CD4-positive, alpha-beta memory T cell (primary cell): Measurements from ENCODE around the gene PTPRU. TPM values are rescaled to one million over a fixed set of nuclear protein-coding genes. Genes with fewer than 3 reads are reported as not detected.
"Not testable (repeated sequence)": the region's sequence is repeated elsewhere in the genome, so short reads cannot be mapped to it uniquely, and the experiment has no call there.

Experiments
- CTCF ChIA-PET: fragments of 350-600 bp; sonication (Branson Sonifier 250); formaldehyde crosslinking; loops from one replicate; lab custom pipeline; 2021; ENCODE audit warnings: inconsistent platforms; ENCODE audit not compliant: partially characterized antibody; lab: Charles Lee
- POLR2A ChIA-PET: fragments of 350-600 bp; sonication (Branson Sonifier 250); formaldehyde crosslinking; loops from one replicate; lab custom pipeline; 2021; ENCODE audit not compliant: partially characterized antibody; lab: Charles Lee
- DNase-seq, 5 donors: peaks; one replicate each; pipeline versions ENCODE4 v3.0.0 to v3.0.0-alpha.2; 2020 to 2022; ENCODE audit warnings: mixed read lengths in 1 of 5
- H3K27ac ChIP-seq: one replicate; pipeline ENCODE4 v1.7.0; 2013; ENCODE audit warnings: low read depth, low read length
- H3K27me3 ChIP-seq: 2 replicates; pipeline ENCODE4 v1.7.0; 2013; ENCODE audit warnings: mild to moderate bottlenecking, low read length, moderate library complexity; ENCODE audit not compliant: insufficient read depth
- H3K36me3 ChIP-seq: 2 replicates; pipeline ENCODE4 v1.7.0; 2013; ENCODE audit warnings: mild to moderate bottlenecking, low read length, moderate library complexity; ENCODE audit not compliant: insufficient read depth
- H3K4me1 ChIP-seq: 2 replicates; pipeline ENCODE4 v1.7.0; 2013; ENCODE audit warnings: mild to moderate bottlenecking, low read length, moderate library complexity; ENCODE audit not compliant: insufficient read depth
- H3K4me3 ChIP-seq, 2 donors: one replicate each; pipeline ENCODE4 v1.7.0; 2013; ENCODE audit warnings: low read length in 2 of 2, mild to moderate bottlenecking in 1 of 2
- H3K9me3 ChIP-seq, 2 donors: one replicate each; pipeline ENCODE4 v1.7.0; 2013; ENCODE audit warnings: low read length in 2 of 2, control low read depth in 1 of 2; ENCODE audit not compliant: control insufficient read depth in 1 of 2
- H3K27ac Mint-ChIP-seq, 7 donors: one replicate each; pipeline ENCODE4 v1.8.0; 2020 to 2021; ENCODE audit warnings: mixed read lengths in 7 of 7, mild to moderate bottlenecking in 6 of 7, inconsistent platforms in 3 of 7, moderate library complexity in 3 of 7
- H3K27me3 Mint-ChIP-seq, 2 donors: one replicate each; pipeline ENCODE4 v1.8.0; 2020 to 2021; ENCODE audit warnings: mixed read lengths in 2 of 2
- H3K36me3 Mint-ChIP-seq, 2 donors: one replicate each; pipeline ENCODE4 v1.8.0; 2020 to 2021; ENCODE audit warnings: mixed read lengths in 2 of 2, inconsistent platforms in 1 of 2, mild to moderate bottlenecking in 1 of 2
- H3K4me1 Mint-ChIP-seq, 4 donors: one replicate each; pipeline ENCODE4 v1.8.0; 2020 to 2021; ENCODE audit warnings: mixed read lengths in 4 of 4, mild to moderate bottlenecking in 1 of 4
- H3K4me3 Mint-ChIP-seq, 8 donors: one replicate each; pipeline ENCODE4 v1.8.0; 2020 to 2021; ENCODE audit warnings: mixed read lengths in 8 of 8, mild to moderate bottlenecking in 7 of 8, moderate library complexity in 6 of 8, inconsistent platforms in 3 of 8
- H3K9me3 Mint-ChIP-seq, 8 donors: one replicate each; pipeline ENCODE4 v1.8.0; 2020 to 2021; ENCODE audit warnings: mixed read lengths in 8 of 8, mild to moderate bottlenecking in 5 of 8, inconsistent platforms in 3 of 8, moderate library complexity in 1 of 8
- intact Hi-C: fragments of 100-400 bp; cut with micrococcal nuclease; formaldehyde crosslinking; loops from one replicate; pipeline ENCODE4 v1.15.1; 2023
- polyA plus RNA-seq, 2 donors: library from polyadenylated mRNA; unstranded; fragments of 300-500 nt; fragmentation: Illumina TruSeq; gene quantifications; one replicate each; pipeline ENCODE4 v1.2.3, GENCODE V29; 2021
- total RNA-seq, 2 experiments: library from RNA; stranded (reverse); gene quantifications; one replicate each; pipeline ENCODE4 v1.2.3, GENCODE V29; 2021

The PTPRU gene
- total and polyA plus RNA-seq, 4 experiments from 2014 or later = 0.38 TPM; not detected in 3

DNA sequence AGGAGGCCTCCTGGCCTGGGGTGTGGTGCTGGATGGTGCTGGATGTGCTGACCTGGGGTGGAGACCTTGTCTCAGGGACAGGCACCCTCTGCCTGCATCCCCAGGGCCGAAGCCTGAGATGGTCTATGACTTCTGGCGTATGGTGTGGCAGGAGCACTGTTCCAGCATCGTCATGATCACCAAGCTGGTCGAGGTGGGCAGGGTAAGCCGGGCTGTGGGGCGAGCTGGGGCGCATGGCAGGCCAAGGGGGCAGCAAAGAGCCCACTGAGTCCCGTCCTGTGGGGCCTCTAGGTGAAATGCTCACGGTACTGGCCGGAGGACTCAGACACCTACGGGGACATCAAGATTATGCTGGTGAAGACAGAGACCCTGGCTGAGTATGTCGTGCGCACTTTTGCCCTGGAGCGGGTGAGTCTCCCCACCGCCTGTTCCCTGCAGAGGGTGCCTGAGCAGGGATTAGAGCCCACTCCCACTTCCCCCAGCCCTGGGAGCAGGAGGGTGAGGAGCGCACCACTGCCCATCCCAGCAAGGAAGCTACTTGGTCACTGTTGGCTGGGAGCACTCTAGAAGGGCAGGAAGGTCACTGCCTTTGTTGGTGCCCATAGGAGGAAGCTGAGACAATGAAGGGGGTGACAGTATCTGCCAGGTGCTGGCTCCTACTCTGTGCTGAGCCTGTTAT is 75.2 kb downstream of the PTPRU start:
- no peak overlapping the region for H3K4me3 Mint-ChIP-seq
- H3K27ac Mint-ChIP-seq = no peak overlapping the region
- no peak for DNase-seq

DNA sequence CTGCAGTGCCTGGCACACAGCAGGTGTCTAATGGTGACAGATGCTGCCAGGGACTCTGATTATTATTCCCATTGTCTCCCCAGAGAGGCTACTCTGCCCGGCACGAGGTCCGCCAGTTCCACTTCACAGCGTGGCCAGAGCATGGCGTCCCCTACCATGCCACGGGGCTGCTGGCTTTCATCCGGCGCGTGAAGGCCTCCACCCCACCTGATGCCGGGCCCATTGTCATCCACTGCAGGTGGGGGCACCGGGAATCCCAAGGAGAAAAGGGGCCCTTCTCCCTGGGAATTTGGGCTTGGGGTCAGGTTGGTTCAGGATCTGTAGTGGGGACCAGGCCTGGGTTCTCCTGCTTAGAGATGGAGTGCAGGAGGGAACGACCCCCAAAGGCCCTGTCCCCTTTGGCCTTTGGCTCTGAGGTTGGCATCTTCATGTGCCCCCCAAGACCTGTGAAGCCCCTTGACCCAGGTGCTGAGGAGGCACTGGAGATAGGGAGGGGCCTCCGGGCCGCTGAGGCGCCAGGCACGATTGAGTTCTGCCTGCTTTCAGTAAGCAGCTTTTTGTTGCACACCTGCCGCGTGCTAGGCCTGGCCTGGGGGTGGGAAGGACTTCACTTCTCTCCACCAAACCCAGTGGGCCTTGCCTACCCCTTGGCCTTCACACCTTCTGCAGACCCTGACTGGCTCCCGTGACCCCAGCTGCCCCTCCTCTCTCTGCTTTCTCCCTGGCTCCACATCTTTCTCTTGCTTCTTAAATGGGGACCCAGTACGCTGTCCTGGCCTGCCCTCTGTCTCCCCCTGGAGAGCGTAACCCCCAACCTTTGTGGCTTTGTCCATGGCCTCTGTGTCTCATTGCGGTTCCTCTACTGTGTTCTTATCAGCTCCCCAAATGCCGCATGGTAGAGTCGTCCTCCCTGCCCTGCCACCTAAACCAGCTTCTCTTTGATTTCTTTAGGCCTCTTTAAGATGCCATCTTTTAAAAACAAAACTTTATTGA is 76.4 kb downstream of the PTPRU start:
- peaks cover 3 to 4% of the 10 kb centered on the region in 2 donors for H3K27me3 Mint-ChIP-seq
- no peak overlapping the region for H3K4me3 Mint-ChIP-seq
- Histone ChIP-seq H3K27ac (no peak overlapping the region), H3K9me3 (no peaks in the 10 kb centered on the region), H3K36me3 (no peaks in the 10 kb centered on the region), H3K27me3 (no peaks in the 10 kb centered on the region), H3K4me3 (no peak overlapping the region), H3K4me1 (no peaks in the 10 kb centered on the region)
- H3K4me1 Mint-ChIP-seq = no peaks in the 10 kb centered on the region
- H3K36me3 Mint-ChIP-seq = no peaks in the 10 kb centered on the region
- H3K9me3 Mint-ChIP-seq = no peaks in the 10 kb centered on the region
- H3K27ac Mint-ChIP-seq = no peak overlapping the region
- no peak for DNase-seq
- POLR2A ChIA-PET = no interaction called here
- CTCF ChIA-PET = no interaction called here
- intact Hi-C loops = no loop called here

More for the DNA sequence above, 75.2 kb downstream of the PTPRU start:
- Mint-ChIP-seq H3K27me3 (peaks cover 3 to 4% of the 10 kb centered on the region in 2 donors), H3K36me3 (no peaks in the 10 kb centered on the region), H3K4me1 (no peaks in the 10 kb centered on the region), H3K9me3 (no peaks in the 10 kb centered on the region)
- CTCF ChIA-PET = no interaction called here
- Histone ChIP-seq H3K4me1 (no peaks in the 10 kb centered on the region), H3K27me3 (no peaks in the 10 kb centered on the region), H3K27ac (no peak overlapping the region), H3K4me3 (no peak overlapping the region), H3K9me3 (no peaks in the 10 kb centered on the region), H3K36me3 (no peaks in the 10 kb centered on the region)
- intact Hi-C loops = no loop called here
- POLR2A ChIA-PET = no interaction called here

DNA sequence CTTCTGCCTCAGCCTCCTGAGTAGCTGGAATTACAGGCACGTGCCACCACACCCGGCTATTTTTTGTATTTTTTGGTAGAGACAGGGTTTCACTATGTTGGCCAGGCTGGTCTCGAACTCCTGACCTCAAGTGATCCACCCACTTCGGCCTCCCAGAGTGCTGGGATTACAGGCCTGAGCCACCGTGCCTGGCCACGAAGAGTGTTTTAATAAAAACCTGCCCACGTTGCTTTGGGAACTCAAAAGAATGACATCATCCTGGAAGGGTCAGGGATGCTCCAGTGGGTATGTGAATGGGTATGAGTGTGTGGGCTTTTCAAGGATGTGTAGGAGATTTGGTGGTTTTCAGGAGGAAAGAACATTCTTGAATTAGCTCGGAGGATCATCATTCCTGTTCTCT is 78.4 kb downstream of the PTPRU start:
- H3K27ac Mint-ChIP-seq, H3K27ac ChIP-seq, H3K27me3 ChIP-seq, H3K9me3 ChIP-seq, DNase-seq, H3K4me1 Mint-ChIP-seq, H3K36me3 Mint-ChIP-seq, H3K36me3 ChIP-seq, intact Hi-C loops, POLR2A ChIA-PET, H3K4me1 ChIP-seq, H3K4me3 Mint-ChIP-seq, H3K9me3 Mint-ChIP-seq, H3K27me3 Mint-ChIP-seq, H3K4me3 ChIP-seq, CTCF ChIA-PET: not testable (repeated sequence)

DNA sequence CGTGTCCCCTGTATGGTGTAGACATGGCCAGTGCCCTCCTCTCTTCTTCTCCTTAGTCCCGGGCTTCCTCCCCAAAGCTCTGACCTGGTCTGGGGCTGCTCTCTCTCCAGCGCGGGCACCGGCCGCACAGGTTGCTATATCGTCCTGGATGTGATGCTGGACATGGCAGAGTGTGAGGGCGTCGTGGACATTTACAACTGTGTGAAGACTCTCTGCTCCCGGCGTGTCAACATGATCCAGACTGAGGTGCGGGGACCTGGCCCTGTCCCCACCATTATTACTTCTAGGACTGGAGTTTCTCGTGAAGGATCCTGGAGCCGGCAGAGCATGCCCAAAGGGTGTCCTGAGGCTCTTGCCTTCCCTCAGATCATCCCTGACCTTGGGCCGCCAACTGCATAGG is 78.9 kb downstream of the PTPRU start:
- DNase-seq = no peak
- intact Hi-C loops = no loop called here
- Histone ChIP-seq H3K4me3 (no peak overlapping the region), H3K27me3 (no peaks in the 10 kb centered on the region), H3K4me1 (no peaks in the 10 kb centered on the region), H3K36me3 (no peaks in the 10 kb centered on the region), H3K9me3 (no peaks in the 10 kb centered on the region), H3K27ac (no peak overlapping the region)
- no peak overlapping the region for H3K27ac Mint-ChIP-seq
- H3K9me3 Mint-ChIP-seq = no peaks in the 10 kb centered on the region
- H3K36me3 Mint-ChIP-seq = no peaks in the 10 kb centered on the region
- H3K4me3 Mint-ChIP-seq = no peak overlapping the region
- ChIA-PET POLR2A (no interaction called here), CTCF (no interaction called here)
- H3K4me1 Mint-ChIP-seq = no peaks in the 10 kb centered on the region
- peaks cover 2 to 6% of the 10 kb centered on the region in 2 donors for H3K27me3 Mint-ChIP-seq

DNA sequence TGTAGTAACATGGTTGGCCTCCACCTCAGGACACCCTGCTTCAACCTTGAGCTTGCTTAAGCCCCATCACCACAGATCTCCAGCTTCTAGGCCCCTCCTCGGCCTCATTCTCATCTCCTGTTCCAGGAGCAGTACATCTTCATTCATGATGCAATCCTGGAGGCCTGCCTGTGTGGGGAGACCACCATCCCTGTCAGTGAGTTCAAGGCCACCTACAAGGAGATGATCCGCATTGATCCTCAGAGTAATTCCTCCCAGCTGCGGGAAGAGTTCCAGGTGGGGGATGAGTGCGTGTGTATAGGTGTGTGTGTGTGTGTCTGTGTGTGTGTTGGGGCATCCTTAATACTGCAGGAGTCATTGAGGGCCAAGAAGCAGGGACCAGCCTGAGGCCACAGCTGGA is 79.6 kb downstream of the PTPRU start:
- Histone ChIP-seq H3K4me3 (no peak overlapping the region), H3K4me1 (no peaks in the 10 kb centered on the region), H3K36me3 (no peaks in the 10 kb centered on the region), H3K27me3 (no peaks in the 10 kb centered on the region), H3K9me3 (no peaks in the 10 kb centered on the region), H3K27ac (no peak overlapping the region)
- no peak overlapping the region for H3K4me3 Mint-ChIP-seq
- ChIA-PET POLR2A (no interaction called here), CTCF (no interaction called here)
- H3K4me1 Mint-ChIP-seq = no peaks in the 10 kb centered on the region
- DNase-seq = no peak
- H3K36me3 Mint-ChIP-seq = no peaks in the 10 kb centered on the region
- intact Hi-C loops = no loop called here
- H3K27me3 Mint-ChIP-seq = peaks cover 0 to 6% of the 10 kb centered on the region in 2 donors
- no peaks in the 10 kb centered on the region for H3K9me3 Mint-ChIP-seq
- H3K27ac Mint-ChIP-seq = no peak overlapping the region

DNA sequence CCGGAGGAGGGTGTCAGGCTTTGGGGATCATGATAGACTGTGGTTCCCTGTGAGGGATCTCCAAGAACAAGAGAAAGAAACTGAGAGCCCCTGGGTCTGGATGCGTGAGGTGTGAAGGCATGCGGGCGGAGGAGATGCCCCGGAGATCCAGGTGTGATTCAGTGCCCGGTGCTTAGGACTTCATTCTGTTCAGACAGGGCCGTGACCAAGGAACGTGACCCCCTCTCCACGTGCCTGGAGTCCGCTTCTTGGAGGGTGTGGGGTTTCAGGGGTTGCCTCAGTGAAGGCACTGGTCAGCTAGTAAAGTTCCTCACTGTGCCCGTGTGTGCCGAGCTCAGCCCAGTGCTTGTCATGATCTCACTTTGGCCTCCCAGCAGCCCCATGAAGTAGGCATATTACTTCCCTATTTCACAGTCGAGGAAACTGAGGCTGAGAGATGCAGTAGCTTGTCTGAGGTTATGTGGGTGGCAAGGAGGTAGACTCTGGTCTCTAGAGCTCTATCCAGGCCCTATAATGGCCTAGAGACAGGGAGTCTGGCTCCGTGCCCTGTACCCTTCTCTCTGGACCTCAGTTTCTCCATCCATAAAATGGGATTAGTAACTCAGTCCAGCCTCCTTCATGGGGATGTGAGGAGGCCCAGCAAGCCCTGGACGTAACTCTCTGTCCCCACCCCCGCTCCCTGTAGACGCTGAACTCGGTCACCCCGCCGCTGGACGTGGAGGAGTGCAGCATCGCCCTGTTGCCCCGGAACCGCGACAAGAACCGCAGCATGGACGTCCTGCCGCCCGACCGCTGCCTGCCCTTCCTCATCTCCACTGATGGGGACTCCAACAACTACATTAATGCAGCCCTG is 81.0 kb downstream of the PTPRU start:
- H3K27me3 ChIP-seq = no peaks in the 10 kb centered on the region
- peaks cover 0 to 6% of the 10 kb centered on the region in 2 donors for H3K27me3 Mint-ChIP-seq
- H3K4me1 ChIP-seq = no peaks in the 10 kb centered on the region
- no peaks in the 10 kb centered on the region for H3K36me3 Mint-ChIP-seq
- H3K27ac Mint-ChIP-seq = no peak overlapping the region
- no peaks in the 10 kb centered on the region for H3K9me3 Mint-ChIP-seq
- H3K4me3 Mint-ChIP-seq = no peak overlapping the region
- no peak overlapping the region for H3K4me3 ChIP-seq
- POLR2A ChIA-PET = no interaction called here
- H3K27ac ChIP-seq = no peak overlapping the region
- no peaks in the 10 kb centered on the region for H3K9me3 ChIP-seq
- H3K36me3 ChIP-seq = no peaks in the 10 kb centered on the region
- DNase-seq = no peak
- CTCF ChIA-PET = no interaction called here
- H3K4me1 Mint-ChIP-seq = no peaks in the 10 kb centered on the region
- intact Hi-C loops = no loop called here
